ENCODE measurements around the gene SLC11A2.
"Not testable (repeated sequence)": the region's sequence is repeated elsewhere in the genome, so short reads cannot be mapped to it uniquely, and the experiment has no call there.

The SLC11A2 gene

GRCh38 chr12:50988871-50989270 is 37.3 kb downstream of the SLC11A2 start:
- DNase-seq, result no peak

DNA sequence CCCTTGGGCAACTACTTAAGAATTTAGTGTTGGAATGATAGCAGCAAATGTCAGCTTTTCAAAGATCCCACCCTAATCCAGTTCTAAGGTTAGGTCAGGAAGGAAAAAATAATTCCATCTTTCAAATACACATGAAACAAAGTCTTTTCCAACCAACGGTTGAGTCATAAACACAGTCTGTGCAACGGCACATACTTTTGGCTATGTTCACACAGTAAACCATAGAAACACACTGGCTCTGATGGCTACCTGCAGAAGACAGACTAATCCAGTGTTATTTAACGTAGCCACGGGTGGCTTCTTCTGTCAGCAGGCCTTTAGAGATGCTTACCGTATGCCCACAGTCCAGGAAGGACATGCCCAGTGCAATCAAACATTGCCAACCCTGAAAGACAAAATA is 38.1 kb downstream of the SLC11A2 start:
- no peak for DNase-seq

GRCh38 chr12:50986966-50987737 is 39.0 kb downstream of the SLC11A2 start:
- peak; percentile 41 for DNase-seq

- DNase-seq, result no peak
Measured at GRCh38 chr12:50985322-50985721, 40.9 kb downstream of the SLC11A2 start.

DNA sequence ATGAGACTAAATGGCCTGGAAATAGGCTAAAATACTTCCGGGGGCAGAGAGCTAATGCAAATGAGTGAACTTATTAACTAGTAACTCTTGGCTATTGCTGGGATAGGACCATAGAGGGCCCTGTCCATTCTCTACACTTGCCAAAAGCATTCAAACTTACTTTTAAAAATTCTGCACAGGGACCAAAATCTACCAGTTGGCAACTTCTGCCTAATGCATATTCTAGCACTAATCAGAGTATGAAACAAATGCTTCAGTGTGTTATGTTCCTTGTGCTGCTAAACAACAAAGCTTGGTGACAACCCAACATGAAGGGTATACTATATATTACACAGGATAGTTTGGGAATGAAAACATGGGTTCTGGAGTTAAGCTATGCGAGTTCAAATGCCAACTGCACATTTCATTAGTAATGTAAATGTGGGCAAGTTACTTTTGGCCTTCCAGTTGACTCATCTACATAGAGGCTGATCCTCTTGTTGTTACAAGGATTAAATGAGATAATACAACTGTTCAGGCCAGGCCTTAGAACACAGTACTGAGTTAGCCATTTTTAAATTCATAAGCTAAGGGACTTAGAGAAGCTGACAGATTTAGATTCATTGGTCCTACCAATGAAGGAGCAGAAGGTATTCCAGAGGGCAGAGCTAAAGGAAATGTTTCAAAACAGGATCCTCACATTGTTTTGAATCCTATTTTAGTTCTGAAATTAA is 41.4 kb downstream of the SLC11A2 start:
- no peak for DNase-seq

DNA sequence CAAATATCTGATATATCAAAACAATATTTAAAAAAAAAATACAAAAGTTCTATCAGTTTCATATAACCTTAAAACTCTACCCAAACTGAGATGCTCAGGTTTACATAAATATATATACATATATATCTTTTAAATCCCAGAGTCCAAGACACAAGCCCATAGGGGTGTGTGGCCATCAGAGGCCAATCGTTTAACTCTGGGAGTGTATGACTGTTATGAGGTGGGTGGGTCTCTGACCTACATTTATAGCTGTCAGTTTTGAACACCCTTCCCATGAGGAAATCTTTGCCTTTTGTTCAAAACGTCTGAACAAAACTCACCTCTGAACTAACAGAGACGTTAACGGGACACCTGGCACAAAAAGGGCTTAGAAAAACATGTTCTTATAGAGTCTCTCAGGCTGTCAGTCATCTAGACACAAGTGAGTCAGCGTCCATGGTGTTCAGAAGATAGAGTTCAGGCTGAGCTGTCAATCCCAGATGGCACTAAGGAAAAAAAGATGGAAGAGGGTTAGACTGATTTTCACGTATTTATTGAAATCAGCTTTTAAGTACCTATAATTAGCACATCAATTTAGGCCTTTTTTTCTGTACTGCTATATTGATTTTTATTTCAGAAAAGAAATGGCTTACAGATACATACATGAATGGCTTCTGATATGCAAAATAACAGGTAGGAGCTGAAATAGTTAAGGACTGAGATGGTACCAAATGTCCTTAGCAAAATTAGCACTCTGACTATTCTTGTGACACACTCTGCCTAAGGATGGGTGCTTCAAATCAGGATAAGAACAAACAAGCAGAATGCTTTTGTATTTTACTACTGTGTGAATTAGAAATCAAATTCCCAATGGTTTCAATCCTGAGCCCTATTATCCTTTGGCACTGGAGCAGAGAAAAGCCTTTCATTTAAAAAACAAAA is 44.6 kb downstream of the SLC11A2 start:
- DNase-seq, result no peak

DNA sequence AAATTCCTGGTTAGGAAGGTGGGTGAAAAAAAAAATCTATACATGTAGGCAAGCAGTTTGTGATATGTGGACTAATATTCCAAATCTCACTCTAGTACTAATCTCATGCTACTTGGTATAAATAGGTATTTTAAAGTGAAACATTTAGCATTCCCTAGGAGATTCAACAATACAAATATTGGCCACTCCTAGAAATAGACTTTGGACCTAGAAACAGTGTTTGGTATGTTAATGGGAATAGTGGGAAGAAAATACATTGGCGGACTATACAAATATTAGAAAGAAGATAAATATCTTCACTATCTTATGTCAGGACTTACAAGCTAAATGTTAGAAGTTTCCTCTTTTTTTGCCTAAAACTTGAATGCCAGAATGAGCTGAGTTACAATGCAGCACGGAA is 45.6 kb downstream of the SLC11A2 start:
- no peak for DNase-seq

GRCh38 chr12:50979369-50980052 is 46.7 kb downstream of the SLC11A2 start:
- DNase-seq, result peak; percentile 10

- DNase-seq, result no peak
Measured at GRCh38 chr12:50971946-50972345, 54.2 kb downstream of the SLC11A2 start.

GRCh38 chr12:50964432-50964831 is 61.8 kb downstream of the SLC11A2 start:
- no peak for DNase-seq

- no peak for DNase-seq
Measured at GRCh38 chr12:50961708-50962107, 64.5 kb downstream of the SLC11A2 start.

DNA sequence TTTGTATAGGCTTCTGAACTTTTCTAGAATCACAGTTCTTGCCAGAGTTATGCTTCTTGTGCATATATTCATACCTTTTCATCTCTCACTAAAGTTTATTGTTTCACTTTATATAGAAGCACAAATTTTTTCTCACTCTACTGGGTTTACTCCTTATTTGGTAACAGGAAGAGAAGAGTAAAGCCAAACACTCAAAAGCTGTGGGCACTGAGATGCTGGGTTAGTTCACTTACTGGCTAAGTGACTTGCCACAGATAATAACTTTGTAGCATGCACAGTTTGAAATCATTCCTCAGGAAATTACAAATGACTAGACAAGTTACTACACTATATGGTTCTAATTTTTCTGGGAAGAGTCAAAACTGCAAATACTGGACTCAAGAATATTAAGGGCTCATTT is 66.1 kb downstream of the SLC11A2 start:
- no peak for DNase-seq

- no peak for DNase-seq
Measured at GRCh38 chr12:50955697-50956096, 70.5 kb downstream of the SLC11A2 start.

- no peak for DNase-seq
Measured at GRCh38 chr12:50955288-50955687, 70.9 kb downstream of the SLC11A2 start.

GRCh38 chr12:50954789-50955188 is 71.4 kb downstream of the SLC11A2 start:
- not testable (repeated sequence) for DNase-seq

- no peak for DNase-seq
Measured at GRCh38 chr12:50953047-50953446, 73.1 kb downstream of the SLC11A2 start.

DNA sequence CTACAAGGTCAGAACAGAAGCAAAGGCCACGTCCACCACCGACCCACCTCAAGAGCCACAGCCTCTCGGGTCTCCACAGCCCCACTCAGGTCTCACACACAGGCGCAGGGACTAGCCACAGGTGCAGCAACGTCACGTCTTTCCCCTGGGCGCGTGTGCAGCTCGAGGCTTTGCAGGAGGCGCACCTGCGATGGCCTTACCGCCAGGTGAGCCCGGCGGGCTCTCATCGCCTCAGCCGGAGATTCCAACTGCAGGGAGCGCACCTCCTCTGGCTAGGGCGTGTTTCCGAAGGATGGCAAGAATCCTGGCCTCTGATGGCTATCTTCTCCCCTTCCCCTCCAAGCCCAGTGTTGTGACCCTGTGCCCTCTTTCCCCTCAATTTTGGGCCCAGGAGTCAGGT is 73.7 kb downstream of the SLC11A2 start, which contains the start of gene HIGD1C:
HIGD1C (plus strand) TSS at position 35 of the 400 bp plus-strand sequence. CDS start 1,455 bp downstream, outside the sequence.
- DNase-seq, result no peak

DNA sequence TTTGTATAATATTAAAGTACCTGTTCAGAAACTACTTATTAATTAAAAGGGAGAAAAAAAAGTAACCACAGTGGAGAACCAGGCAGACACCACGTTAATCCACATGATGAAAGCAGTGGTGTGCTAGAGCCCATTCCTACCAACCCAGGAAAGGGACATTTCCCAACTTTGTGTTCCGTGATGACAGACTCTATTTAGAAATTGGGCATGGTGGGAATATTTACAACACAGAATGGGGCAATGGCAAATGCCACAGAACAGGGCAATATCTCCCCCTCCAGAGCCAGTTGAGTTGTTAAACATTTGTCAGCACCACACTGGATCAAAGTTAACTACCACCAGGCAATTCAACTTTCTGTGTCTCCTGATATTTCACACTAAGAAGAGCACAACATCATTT is 75.1 kb downstream of the SLC11A2 start:
- DNase-seq, result no peak

- no peak for DNase-seq
Measured at GRCh38 chr12:50949801-50950302, 76.3 kb downstream of the SLC11A2 start.

GRCh38 chr12:50948798-50949197 is 77.4 kb downstream of the SLC11A2 start:
- no peak for DNase-seq

- DNase-seq, result no peak
Measured at GRCh38 chr12:50947933-50948626, 78.1 kb downstream of the SLC11A2 start.

GRCh38 chr12:50937653-50938052 is 88.5 kb downstream of the SLC11A2 start:
- no peak for DNase-seq

Measured in CD4-positive, alpha-beta T cell treated with Interleukin-10 for 1 hour (primary cell).